GM12873 (cell line): ENCODE data around the gene ERO1A.

ENCODE experiments used
- CTCF ChIP-seq: IDR thresholded peaks from 2 replicates; pipeline ENCODE4 v1.5.1; 2012; ENCODE audit warnings: low read depth, mild to moderate bottlenecking, moderate library complexity, low read length, control low read depth; ENCODE audit not compliant: insufficient read depth; ENCODE audit errors: missing control alignments

Gene ERO1A

DNA sequence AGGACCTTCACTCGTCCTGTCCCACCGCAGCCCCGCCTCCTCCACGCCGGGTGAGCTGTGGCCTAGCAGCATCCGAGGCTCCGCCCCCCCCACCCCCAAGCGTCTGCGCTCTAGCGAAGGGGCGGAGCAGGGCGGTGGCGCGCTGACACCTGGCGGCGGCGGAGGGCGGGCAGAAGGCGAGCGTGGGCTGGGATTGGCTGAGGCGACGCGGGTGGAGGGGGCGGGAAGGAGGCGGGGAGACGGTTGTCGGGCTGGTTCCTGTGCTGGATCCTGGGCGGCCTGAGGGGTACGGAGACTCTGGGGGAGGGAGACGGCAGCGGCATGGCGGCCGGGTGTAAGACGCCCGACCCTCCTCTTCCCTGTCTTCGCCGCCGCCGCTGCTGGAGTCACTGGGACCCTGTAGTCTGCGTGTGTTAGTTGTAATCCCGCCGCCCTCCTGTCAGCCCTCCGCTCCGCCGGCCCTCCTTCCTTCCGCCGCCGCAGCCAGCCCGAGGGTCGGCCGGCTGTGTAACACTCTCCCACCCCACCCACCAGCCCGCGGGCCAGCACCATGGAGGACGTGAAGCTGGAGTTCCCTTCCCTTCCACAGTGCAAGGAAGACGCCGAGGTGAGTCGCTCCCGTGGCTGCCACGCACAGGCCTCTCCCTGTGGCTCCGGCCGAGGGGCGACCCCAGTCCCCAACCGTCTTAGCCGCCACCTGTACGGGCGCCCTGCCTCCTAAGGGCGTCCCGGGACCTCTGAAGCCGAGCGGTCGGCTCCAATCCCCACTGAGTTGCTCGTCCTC is 34.8 kb upstream of the ERO1A start, which contains the start of gene STYX:
TSS of gene STYX (plus strand) at position 242 of the 784 bp plus-strand sequence. CDS start at position 551, 309 bp downstream.
- TF ChIP-seq CTCF, result no peak

GRCh38 chr14:52729585-52729924 is 34.2 kb upstream of the ERO1A start:
- no peak for TF ChIP-seq CTCF

DNA sequence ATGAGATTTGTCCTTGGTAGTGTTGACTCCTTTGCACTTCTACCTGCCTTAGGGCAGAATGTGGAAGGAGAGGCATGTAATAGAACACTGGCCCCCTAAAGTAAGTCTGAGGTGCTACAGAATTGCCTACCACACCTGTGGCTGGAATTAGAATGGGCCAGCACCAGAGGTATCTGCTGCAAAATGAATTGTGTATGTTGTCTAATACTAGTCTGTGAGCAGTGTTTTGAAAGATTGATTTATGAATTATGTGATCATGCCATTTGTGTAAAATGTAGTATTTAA is 28.9 kb upstream of the ERO1A start:
- no peak for TF ChIP-seq CTCF

DNA sequence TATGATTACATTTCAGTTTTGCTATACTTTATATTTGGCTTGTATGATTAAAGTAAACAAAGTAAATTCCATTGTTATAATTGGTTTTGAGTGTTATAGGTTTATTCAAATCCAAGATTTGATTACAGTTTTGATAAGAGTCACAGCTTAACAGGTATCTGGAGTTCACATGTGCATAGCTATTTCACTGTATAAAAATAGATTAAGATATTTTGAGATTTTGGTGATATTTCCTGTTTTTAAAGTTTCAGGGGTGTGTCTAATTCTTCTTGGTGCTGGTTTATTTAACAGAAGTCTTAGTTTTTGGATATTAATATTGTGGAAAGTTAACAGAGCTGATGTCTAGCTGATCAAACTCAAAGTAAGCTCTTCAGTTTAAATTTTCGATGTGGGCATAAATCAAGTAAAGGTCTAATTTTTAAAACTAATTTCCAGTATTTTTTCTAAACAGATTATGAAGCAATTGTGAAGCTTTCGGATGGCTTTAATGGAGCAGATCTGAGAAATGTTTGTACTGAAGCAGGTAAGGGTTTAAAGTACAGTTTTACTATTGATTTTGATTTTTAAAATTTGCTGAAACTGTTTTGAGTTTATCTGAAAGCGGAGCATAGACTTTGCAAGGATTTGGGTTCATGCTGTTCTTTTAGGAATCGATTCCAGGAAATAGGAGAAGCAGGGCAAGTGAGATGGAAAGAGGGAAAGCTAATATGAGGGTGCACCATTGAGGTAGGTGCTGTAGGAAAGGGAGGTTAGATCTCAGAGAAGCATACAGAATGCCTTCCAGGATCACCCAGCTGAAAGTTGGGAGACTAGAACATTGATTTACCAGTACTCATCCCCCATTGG is 28.4 kb upstream of the ERO1A start:
- no peak for TF ChIP-seq CTCF

- no peak for TF ChIP-seq CTCF
These were observed 20.8 kb upstream of the ERO1A start for GRCh38 chr14:52716155-52716554.

GRCh38 chr14:52711666-52712065 is 16.3 kb upstream of the ERO1A start:
- no peak for TF ChIP-seq CTCF
